Measurements from ENCODE around the gene SGK2.
A peak's percentile ranks its signal among the peaks of the same experiment; 100 is the strongest.

Gene SGK2

GRCh38 chr20:43535370-43536004 is 23.3 kb upstream of the SGK2 start:
- no peak overlapping the region for H3K4me3 ChIP-seq (ENCODE audit: low read depth, low read length)
- DNase-seq (ENCODE audit: low read depth) = no peak
- no peak for TF ChIP-seq CTCF (IDR thresholded peaks at IDR 0.05; ENCODE audit: control insufficient read depth, extremely low read depth, insufficient read depth)

- no peak for TF ChIP-seq CTCF (IDR thresholded peaks at IDR 0.05; ENCODE audit: control insufficient read depth, extremely low read depth, insufficient read depth)
- H3K4me3 ChIP-seq (ENCODE audit: low read depth, low read length) = no peak overlapping the region
- DNase-seq (ENCODE audit: low read depth) = no peak
Observed at GRCh38 chr20:43536041-43536816, 22.6 kb upstream of the SGK2 start.

- TF ChIP-seq CTCF (IDR thresholded peaks at IDR 0.05; ENCODE audit: control insufficient read depth, extremely low read depth, insufficient read depth) = no peak
- H3K4me3 ChIP-seq (ENCODE audit: low read depth, low read length) = no peak overlapping the region
- DNase-seq (ENCODE audit: low read depth) = no peak
Observed at GRCh38 chr20:43536817-43537440, 21.9 kb upstream of the SGK2 start.

GRCh38 chr20:43537921-43538877 is 20.6 kb upstream of the SGK2 start:
- no peak for DNase-seq (ENCODE audit: low read depth)
- peak; percentile 93 for TF ChIP-seq CTCF (IDR thresholded peaks at IDR 0.05; ENCODE audit: control insufficient read depth, extremely low read depth, insufficient read depth)
- H3K4me3 ChIP-seq (ENCODE audit: low read depth, low read length) = no peak overlapping the region

GRCh38 chr20:43538878-43539700 is 19.7 kb upstream of the SGK2 start:
- DNase-seq (ENCODE audit: low read depth) = no peak
- no peak for TF ChIP-seq CTCF (IDR thresholded peaks at IDR 0.05; ENCODE audit: control insufficient read depth, extremely low read depth, insufficient read depth)
- no peak overlapping the region for H3K4me3 ChIP-seq (ENCODE audit: low read depth, low read length)

Data from LNCaP clone FGC (cell line).